PC-9 (cell line): ENCODE results near the gene C1orf226.

ENCODE experiments used
- EZH2 ChIP-seq: fragments of 200-600 bp; sonication (generic); IDR thresholded peaks from 2 replicates; pipeline ENCODE4 v1.8.0; 2017; ENCODE audit warnings: antibody characterized with exemption, low read depth
- TF ChIP-seq, protein P1 (sequence below): fragments of 200-600 bp; sonication (generic); conservative IDR thresholded peaks from 2 replicates; pipeline ENCODE4 v1.6.1; 2017; ENCODE audit warnings: mixed run types, antibody characterized with exemption, mild to moderate bottlenecking, moderate library complexity

DNA sequence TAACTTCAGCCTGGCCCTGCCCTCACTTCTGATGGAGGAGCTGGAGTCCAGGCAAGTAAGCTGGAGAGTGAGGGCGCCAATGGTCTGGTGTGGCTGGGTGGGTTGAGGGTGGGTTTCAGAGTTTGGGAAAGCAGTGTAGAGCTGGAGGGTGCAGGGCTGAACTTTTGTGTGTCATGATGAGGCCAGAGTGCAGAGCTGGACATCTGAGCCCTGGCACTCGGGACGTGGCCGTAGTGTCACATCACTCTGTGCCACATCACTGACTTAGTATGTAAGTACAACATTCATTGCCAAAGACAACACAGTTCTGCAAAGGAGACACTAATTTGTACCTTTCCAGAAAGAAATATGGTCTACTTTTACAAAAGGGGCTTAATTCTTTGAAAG, 20.7 kb upstream of the C1orf226 start:
- TF ChIP-seq, protein P1, sequence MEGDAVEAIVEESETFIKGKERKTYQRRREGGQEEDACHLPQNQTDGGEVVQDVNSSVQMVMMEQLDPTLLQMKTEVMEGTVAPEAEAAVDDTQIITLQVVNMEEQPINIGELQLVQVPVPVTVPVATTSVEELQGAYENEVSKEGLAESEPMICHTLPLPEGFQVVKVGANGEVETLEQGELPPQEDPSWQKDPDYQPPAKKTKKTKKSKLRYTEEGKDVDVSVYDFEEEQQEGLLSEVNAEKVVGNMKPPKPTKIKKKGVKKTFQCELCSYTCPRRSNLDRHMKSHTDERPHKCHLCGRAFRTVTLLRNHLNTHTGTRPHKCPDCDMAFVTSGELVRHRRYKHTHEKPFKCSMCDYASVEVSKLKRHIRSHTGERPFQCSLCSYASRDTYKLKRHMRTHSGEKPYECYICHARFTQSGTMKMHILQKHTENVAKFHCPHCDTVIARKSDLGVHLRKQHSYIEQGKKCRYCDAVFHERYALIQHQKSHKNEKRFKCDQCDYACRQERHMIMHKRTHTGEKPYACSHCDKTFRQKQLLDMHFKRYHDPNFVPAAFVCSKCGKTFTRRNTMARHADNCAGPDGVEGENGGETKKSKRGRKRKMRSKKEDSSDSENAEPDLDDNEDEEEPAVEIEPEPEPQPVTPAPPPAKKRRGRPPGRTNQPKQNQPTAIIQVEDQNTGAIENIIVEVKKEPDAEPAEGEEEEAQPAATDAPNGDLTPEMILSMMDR = no peak
- TF ChIP-seq EZH2 = no peak
